Activated CD4-positive, alpha-beta T cell treated with anti-CD3 and anti-CD28 coated beads, Interleukin-2, amount 50 U/mL, for 24 hours (primary cell): ENCODE measurements around the gene CCL26.
"Not testable (repeated sequence)": the region's sequence is repeated elsewhere in the genome, so short reads cannot be mapped to it uniquely, and the experiment has no call there.

Experiments used
- DNase-seq, 2 donors: peaks; one replicate each; pipeline ENCODE4 v3.0.0-alpha.2; 2020; ENCODE audit warnings: low read depth in 1 of 2, low spot score in 1 of 2

Gene CCL26

DNA sequence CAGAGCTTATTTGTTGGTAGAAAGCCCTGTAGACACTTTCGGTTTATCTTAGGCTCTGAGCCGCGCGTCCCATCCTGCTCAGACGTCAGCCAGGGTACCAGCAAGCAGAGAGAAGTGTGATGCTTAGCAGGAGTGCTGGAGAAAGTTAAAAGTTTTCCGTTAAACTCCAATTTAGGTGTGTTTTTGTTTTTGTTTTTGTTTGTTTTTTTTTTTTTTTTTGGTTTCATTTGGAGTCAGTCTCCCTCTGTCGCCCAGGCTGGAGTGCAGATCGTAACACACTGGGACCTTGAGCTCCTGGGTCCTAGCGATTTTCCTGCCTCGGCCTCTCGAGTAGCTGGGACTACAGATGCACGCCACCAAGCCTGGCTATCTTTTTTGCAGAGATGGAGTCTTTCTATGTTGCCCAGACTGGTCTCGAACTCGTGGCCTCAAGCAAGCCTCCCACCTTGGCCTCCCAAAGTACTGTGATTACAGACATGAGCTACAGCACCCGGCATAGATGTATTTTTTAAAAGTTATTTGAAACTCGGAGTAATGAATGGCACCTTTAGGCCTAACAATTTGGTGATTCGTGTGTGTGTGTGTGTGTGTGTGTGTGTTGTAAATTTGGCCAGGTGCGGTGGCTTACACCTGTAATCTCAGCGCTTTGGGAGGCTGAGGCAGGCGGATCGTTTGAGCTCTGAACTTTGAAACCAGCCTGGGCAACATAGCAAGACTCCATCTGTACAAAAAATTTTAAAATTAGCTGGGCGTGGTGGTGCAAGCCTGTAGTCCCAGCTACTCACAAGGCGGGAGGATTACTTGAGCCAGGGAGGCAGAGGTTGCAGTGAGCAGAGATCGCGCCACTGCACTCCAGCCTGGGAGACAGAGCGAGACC lies 32.0 kb downstream of the CCL26 start:
- DNase-seq = no peak

DNA sequence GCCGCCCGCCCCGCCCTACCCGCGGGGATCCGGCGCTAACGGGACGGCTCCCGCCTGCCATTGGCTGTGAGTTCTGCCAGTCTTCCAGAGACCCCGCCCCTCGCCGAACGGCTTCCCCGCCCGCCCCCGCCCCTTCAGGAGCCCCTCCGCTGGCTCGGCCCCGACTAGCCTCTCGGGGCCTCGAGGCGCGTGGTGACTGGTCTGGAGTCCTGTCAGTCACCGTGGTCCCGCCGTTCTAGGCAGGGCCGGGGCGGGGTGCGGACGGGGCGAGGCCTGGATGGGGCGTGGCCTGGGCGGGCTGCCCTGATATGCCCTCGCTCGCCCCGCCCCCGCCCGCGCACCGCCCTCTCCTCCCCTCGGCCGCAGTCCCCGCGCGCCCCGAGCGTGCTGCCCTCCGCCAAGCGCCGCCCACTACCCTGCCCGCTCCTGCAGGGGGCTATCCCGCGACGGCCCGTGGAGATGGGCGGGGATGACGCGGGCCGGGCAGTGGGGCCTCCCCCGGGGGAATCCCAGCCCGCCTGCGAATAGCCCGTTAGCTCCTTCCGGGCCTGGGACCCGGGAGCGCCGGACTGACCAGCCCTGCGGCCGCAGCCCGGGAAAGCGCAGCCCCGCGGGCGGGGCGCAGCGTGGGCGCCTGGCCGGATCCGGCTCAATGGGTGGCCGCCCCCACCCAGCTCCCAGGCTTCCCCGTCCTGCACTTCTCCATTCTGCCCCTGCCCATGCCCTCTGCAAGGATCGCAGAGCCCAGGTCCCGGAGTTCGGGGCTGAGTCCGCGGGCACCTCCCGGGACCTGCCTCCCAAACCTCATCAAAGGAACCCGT lies 32.8 kb downstream of the CCL26 start:
- DNase-seq = peak; percentile 98 to 99

DNA sequence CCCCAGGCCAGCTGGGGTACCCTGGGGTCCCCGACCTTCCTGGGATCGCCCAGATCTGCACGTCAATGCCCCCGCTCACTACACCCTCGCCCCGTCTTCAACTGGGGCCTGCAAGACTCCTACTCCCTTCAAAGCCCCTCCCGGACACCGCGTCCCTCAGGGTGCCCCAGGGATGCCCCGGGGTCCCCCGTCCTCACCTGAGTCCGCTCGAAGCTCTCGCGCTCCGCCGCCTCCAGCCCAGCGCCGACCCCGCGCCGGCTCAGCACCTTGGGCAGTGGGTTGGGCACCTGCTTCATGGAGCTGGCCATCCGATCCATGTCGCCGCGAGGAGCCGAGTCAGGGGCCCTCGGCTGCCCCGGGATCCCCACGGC lies 33.4 kb downstream of the CCL26 start, which contains the start of gene HIP1:
Gene HIP1, minus strand, starts transcription at position 338 of the 371 bp plus-strand sequence. Its CDS starts 21 bp downstream, at position 317.
- DNase-seq = no peak

DNA sequence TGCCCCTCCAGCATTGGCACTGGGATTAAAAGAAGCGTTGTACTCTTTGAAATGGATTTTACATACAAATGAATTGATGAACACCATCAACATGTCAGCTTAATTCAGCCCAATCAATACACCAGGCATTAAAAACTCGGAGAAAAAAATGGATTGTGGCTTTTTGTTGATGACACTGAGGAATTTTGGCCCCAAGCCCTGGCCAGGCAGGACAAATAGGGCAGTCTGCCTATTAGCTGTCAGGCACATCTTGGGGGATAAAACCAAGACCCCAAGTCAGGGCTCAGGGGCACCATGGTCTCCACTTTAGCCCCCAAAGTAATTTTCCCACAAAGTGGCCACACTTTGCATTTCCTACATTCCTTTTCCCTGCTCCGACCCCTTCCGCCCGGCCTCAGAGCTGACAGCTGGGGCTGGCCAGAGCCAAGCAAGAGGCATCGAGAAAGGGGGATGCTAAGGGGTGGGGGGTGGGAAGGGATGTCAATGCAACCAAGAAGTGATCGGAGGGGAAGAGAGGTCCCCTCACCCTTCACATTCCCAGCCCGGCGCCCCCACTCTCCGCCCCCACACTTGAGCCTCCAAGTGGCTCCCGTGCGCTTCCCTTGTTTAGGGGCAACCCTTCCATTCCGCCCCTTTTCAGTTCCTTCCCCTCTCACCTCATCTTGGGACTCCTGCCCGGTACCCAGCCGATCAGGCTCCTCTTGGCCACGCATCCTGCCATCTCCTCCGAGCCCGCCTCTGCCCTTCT lies 34.0 kb downstream of the CCL26 start:
- no peak for DNase-seq

DNA sequence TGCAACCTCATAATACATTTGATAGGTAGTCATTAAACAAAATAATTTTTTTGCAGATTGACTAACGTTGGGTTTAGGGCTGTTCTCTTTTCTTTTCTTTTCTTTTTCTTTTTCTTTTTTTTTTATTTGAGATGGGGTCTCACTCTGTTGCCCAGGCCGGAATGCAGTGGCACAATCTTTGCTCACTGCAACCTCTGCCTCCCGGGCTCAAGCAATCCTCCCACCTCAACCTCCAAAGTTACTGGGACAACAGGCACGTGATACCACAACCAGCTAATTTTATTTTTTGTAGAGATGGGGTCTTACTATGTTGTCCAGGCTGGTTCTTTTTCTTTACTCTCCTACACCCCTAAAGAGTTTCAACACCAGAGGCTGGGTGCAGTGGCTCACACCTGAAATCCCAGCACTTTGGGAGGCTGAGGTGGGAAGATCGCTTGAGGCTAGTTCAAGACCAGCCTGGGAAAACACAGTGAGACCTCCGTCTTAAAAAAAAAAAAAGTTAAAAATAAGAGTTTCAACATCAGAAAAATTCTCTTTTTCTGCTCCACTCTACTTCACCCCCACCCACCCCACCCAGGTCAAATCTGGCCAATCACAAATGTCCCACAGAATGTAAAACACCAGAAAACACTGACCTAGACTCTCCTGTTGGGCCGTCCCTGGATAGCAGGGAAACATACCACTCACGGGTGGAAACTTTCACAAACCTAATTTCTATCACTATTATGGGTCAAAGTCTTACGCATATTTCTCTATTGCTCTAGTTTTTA lies 36.2 kb downstream of the CCL26 start:
- DNase-seq = no peak

DNA sequence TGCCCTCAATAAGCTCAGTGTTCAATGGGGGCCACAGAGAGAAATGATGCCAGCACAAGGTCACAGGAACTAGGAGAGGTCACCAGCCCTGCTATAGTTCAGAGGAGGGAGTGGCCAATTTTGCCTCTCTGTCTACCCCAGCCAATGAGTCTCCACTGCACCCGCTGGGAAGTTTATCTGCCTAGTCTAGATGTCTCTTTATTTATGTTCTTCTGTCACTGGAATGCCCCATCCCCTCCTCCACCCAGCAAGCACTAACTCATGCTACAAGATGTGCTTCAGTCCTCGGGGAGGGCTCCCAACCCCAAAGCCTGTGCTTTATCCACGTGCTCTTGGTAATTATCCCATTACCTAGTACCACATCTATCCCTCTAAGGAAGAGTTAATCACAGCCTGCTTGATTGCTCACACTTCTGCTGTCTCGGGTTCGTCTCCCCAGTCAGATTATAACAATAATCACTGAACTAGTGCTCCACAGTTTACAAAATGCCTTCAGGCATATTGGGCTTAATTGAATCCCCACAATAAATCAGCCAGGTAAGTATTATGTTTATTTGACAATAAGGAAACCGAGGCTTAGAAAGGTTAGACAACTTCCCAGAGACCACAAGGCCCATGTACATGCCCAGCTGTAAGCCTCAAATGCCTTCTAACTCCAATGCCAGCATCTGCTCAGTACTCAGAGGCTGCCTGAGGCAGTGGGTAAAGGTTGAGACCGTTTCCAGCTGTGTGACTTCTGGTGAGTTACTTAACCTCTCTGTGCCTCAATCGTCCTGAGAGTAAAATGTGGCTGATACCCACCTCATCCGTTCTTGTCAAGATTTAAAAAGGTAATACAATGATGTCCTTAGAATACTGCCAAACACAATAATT lies 37.2 kb downstream of the CCL26 start:
- no peak for DNase-seq

DNA sequence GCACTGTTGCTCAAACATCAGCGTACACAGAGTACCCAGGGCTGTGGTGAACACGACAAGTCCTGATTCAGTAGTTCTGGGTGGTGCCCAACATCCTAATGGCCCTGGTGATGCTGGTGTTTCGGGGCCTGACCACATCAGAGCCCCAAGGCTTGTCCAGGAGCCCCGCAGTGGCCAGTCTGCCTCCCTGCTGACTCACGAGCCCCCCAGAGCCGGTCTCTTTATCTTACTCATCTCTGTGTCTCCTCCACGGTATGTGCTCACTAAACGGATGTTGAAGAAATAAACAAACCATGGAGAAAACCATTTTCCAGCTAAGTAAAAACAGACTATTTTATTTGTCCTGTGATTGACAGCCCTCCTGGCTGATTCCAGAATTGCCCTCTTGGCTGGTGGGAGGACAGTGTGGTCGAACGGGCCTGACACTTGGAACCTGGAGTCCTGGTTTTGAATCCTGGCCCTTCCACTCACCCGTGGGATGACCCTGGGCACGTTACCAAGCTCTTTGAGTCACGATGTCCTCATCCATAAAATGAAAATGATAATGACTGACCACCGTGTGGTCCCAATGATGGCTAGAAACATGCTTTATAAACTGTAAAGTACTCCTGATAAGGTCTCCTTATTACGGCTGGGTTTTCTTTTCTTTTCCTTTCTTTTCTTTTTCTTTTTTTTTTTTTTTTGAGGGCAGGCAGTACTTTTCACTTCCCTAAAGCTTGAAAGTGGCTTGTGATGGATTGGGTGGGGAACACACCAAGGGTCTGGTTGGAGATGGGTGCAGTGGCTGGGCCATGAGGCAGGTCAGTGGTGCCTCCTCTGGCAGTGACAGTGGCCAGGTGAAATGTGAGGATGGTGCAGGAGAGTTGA lies 39.0 kb downstream of the CCL26 start:
- DNase-seq = no peak

DNA sequence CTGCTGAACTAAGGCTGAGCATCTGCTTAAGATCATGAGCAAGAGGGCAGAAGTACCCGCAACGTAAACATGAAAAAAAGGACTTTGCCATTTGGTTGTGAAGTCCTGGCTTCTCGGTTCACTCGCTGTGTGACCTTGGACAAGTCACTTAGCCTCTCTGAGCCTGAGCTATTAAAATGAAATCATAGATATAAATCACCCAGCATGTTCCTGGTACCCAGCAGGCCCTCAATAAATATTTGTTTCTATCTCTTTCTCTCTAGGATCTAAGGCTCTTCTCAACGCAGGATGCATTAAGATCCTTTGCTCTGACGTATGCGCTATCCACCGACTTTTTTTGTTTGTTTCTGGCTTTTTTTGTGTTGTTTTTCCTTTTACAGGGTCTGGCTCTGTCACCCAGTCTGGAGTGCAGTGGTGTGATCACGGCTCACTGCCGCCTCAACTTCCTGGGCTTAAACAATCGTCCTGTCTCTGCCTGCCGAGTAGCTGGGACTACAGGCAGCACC lies 39.9 kb downstream of the CCL26 start:
- DNase-seq = no peak

DNA sequence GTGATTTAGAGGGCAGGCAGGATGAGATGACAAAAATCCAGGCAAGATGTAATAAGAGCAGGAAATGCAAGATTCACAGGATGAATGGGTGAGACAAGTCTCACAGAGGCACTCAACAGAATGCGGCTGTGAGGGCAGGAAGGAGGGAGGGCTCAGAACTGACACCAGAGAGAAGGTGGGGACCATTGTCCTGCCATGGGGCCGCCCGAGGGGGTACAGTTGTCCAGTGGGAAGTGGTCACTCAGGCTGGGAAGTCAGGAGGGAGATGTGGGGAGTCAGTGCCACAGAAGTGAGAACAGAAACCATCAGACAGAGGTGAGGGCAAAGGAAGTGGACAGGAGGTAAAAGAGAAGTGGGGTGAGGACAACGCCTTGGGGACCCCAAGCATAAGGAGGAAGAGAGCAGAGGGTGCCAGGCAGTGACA lies 42.1 kb downstream of the CCL26 start:
- no peak for DNase-seq

DNA sequence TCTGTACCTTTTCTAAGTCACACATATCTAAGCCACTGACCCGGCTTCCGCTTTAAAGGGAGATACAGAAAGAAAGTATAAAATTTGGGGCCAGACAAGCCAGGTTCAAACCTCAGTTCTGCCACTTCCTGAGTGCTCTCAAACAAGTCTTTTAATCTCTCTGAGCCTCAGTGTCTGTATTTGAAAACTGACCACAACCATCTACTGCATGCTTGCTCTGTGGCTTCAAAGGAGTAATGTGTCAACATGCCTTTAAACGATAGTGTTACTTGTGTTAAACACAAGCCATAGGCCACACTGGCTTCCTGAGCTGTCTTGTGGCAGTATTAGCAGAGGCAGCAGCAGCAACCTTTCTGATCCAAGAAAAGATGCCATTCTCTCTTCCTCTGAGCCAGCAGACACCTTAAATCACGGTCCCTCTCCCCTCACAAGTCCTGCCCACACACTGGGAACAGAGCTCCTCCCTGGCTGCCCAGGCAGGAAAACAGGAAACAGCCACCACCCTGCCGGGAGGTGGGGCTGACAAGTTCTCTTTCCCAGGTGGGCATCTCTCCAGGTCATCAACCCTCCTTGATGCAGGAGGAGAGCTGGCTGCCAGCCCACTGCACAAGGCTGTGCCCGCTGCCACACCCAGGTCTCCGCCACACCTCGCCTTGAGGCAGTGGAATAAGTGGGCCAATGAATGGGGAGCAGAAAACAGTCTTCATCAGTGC lies 44.0 kb downstream of the CCL26 start:
- DNase-seq = no peak

DNA sequence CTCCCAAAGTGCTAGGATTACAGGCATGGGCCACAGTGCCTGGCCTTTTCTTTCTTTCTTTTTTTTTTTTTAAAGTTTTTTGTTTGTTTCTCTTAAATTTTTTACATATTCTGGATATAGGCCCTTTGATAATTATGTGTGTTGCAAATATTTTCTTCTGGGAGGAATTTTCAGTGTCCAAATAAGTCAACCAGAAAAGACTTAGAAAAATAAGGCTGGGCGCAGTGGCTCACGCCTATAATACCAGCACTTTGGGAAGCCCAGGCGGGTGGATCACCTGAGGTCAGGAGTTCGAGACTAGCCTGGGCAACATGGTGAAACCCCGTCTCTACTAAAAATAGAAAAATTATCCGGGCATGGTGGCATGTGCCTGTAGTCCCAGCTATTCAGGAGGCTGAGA lies 44.7 kb downstream of the CCL26 start:
- not testable (repeated sequence) for DNase-seq

DNA sequence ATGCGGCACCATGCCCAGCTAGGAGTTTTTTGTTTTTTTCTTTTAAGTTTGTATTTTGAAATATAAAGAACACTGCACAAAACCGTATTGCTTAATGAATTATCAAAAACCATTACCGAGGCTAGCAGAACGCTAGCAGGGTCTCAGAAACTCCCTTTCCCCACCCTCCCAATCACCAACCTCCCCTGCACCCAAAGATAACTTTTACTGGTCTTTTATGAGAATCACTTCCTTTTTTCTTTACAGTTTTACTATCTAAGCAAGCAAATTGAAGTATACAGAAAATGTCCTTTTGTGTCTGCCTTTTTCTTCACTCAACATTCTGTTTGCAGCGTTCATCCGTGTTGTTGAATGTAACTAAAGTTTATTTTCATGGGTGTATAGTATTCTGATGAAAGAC lies 46.7 kb downstream of the CCL26 start:
- no peak for DNase-seq

DNA sequence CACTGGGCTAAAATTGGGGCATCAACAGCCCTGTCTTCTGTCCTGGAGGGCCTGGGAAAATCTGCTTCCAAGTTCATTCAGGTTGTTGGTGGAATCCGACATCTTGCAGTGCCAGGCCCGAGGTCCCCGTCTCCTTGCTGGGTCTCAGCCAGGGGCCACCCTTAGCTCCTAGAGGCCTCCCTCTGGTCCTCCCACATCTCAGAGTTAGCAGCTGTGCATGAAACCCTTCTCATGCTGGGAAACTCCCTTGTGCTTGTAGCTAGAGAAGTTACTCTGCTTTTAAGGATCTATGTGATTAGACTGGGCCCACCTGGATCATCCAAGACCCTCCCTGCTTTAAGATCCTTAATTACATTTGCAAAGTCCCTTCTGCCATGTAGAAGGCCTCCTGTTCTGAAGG lies 48.6 kb downstream of the CCL26 start:
- no peak for DNase-seq

DNA sequence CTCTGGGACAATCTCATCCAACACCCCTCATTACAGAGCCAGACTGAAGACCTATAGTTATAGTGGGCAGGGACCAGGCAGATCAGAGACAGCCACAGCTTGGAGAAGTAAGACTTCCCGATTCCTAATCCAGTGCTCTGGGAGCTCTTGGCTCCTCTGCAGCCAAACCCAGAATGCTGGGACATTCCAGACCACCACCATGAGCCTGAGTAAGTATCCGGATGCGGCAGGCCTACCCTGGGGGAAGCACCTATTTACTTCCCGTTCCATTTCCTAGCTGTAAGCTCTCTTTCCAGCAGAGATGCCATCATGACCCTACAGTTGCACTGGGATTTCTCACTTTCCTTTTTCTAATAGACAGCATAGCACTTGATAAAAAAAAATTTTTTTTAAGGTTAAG lies 49.6 kb downstream of the CCL26 start:
- DNase-seq = no peak

DNA sequence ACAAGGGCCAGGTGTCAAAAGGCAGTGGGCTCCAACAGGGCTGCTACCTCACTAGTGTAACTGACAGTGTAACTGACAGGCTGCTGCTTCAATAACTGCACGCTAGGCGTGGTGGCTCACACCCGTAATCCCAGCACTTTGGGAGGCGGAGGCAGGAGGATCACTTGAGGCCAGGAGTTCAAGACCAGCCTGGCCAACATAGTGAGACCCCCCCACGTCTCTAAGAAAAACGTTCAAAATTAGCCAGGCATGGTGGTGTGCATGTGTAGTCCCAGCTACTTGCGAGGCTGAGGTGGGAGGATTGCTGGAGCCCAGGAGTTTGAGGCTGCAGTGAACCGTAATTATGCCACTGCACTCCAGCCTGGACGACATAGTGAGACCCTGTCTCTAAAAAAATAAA lies 50.1 kb downstream of the CCL26 start:
- not testable (repeated sequence) for DNase-seq

DNA sequence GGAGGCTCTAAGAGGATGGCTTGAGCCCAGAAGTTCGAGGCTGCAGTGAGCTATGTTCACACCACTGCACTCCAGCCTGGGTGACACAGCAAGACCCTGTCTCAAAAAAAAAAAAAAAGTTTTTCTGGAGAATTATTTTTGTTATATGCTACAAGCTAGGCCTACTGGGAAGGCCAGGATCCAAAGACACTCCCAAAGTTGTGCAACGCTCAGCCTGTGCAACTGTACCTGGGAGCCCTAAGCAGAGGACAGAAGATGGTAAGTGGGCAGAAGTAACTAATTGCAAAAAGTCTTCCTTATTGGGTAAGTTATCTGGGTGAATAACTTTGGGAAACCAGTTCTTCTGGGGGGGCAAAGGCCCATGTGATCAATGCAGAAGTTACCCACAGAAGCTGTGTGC lies 50.6 kb downstream of the CCL26 start:
- no peak for DNase-seq

DNA sequence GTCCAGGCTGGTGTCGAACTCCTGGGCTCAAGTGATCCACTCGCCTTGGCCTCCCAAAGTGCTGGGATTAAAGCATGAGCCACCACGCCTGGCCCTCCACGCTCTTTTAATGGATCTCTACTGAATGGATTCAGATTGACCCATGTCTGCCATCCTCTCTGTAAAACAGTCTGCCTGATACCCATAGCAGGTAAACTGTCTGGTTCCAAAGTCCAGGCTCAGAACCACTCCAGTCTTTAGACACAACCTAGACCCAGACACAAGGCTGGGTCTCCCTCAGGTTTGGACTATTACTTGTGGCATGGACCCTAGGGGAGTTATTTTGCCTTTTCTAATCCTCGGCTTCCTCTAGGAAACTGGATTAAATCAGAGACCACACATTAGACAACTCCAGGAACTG lies 52.4 kb downstream of the CCL26 start:
- DNase-seq = no peak
